Lower lobe of right lung (tissue), 2 donors: ENCODE measurements around the gene ABTB2. TPM values are rescaled to one million over a fixed set of nuclear protein-coding genes. Genes with fewer than 3 reads are reported as not detected.

Experiments used
- ATAC-seq, 2 donors: fragments of 200-7000 bp; cut with Tn5 transposase; one replicate each; pipeline ENCODE4 v1.9.1; 2020 to 2022; ENCODE audit warnings: mild to moderate bottlenecking in 2 of 2, moderate library complexity in 2 of 2
- DNase-seq: peaks from one replicate; pipeline ENCODE4 v3.0.0-alpha.2; 2020
- H3K27ac ChIP-seq: fragments of 200-600 bp; one replicate; pipeline ENCODE4 v1.8.0; 2022
- H3K27me3 ChIP-seq: fragments of 200-600 bp; one replicate; pipeline ENCODE4 v1.8.0; 2022; ENCODE audit warnings: low read depth
- H3K36me3 ChIP-seq: fragments of 200-600 bp; one replicate; pipeline ENCODE4 v1.8.0; 2022; ENCODE audit warnings: mild to moderate bottlenecking
- H3K4me1 ChIP-seq: fragments of 200-600 bp; one replicate; pipeline ENCODE4 v1.8.0; 2022
- H3K4me3 ChIP-seq: fragments of 200-600 bp; one replicate; pipeline ENCODE4 v1.8.0; 2022; ENCODE audit warnings: mild to moderate bottlenecking
- H3K9me3 ChIP-seq: fragments of 200-600 bp; one replicate; pipeline ENCODE4 v1.8.0; 2022
- intact Hi-C: fragments of 100-400 bp; cut with DNase I; formaldehyde crosslinking; loops from one replicate; pipeline ENCODE4 v1.11.0; 2022
- total RNA-seq: library from RNA; stranded (reverse); fragmentation: NEBNext Ultra II Directional; extraction: Animal tissue kit (Norgen Biotek cat#: 25700); gene quantifications from one replicate; pipeline ENCODE4 v1.2.1, GENCODE V29; 2021
- TF ChIP-seq, protein P1 (sequence below): fragments of 200-600 bp; IDR thresholded peaks from one replicate; pipeline ENCODE4 v1.8.0; 2022; ENCODE audit warnings: antibody characterized with exemption, mild to moderate bottlenecking
- donor health status: DM: no; HTN: yes; CAD: no; lungs with severe emphysema.

Gene ABTB2
- total RNA-seq, 1 donor from 2014 or later = 2.7 TPM

DNA sequence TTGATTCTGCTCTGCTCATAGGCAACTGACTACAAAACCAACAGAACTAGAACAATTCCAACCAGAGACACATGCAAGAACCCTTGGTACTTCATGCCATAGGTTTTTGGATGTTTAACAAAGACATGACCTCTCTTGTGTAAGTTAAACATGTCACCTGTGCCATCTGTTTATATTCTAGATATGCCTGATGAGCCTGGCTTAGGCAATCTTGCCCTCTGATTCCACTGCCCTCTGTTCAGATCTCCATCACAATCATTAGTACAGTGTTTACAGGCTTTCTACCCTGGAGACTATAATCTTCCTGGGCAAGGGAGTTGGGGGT is 40.8 kb downstream of the ABTB2 start:
- H3K27me3 ChIP-seq = no peaks in the 10 kb centered on the region
- no peaks in the 10 kb centered on the region for H3K36me3 ChIP-seq
- H3K27ac ChIP-seq = no peak overlapping the region
- no peak overlapping the region for H3K4me3 ChIP-seq
- peaks cover under 1% of the 10 kb centered on the region for H3K4me1 ChIP-seq
- no peak for DNase-seq
- no peak for ATAC-seq
- H3K9me3 ChIP-seq = no peaks in the 10 kb centered on the region
- TF ChIP-seq, protein P1, sequence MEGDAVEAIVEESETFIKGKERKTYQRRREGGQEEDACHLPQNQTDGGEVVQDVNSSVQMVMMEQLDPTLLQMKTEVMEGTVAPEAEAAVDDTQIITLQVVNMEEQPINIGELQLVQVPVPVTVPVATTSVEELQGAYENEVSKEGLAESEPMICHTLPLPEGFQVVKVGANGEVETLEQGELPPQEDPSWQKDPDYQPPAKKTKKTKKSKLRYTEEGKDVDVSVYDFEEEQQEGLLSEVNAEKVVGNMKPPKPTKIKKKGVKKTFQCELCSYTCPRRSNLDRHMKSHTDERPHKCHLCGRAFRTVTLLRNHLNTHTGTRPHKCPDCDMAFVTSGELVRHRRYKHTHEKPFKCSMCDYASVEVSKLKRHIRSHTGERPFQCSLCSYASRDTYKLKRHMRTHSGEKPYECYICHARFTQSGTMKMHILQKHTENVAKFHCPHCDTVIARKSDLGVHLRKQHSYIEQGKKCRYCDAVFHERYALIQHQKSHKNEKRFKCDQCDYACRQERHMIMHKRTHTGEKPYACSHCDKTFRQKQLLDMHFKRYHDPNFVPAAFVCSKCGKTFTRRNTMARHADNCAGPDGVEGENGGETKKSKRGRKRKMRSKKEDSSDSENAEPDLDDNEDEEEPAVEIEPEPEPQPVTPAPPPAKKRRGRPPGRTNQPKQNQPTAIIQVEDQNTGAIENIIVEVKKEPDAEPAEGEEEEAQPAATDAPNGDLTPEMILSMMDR = no peak
- intact Hi-C loops = no loop called here

- Histone ChIP-seq H3K4me1 (peaks cover 6% of the 10 kb centered on the region), H3K36me3 (no peaks in the 10 kb centered on the region), H3K27ac (no peak overlapping the region), H3K9me3 (no peaks in the 10 kb centered on the region), H3K4me3 (no peak overlapping the region), H3K27me3 (no peaks in the 10 kb centered on the region)
- intact Hi-C loops = no loop called here
- TF ChIP-seq, protein P1 = no peak
- ATAC-seq (no peak), DNase-seq (no peak)
Measured at GRCh38 chr11:34316347-34317035, 41.3 kb downstream of the ABTB2 start.

- TF ChIP-seq, protein P1 = no peak
- no peak overlapping the region for H3K4me3 ChIP-seq
- H3K9me3 ChIP-seq = no peaks in the 10 kb centered on the region
- DNase-seq = no peak
- peaks cover 15% of the 10 kb centered on the region for H3K4me1 ChIP-seq
- intact Hi-C loops = no loop called here
- H3K36me3 ChIP-seq = no peaks in the 10 kb centered on the region
- H3K27ac ChIP-seq = no peak overlapping the region
- H3K27me3 ChIP-seq = no peaks in the 10 kb centered on the region
- no peak for ATAC-seq
Measured at GRCh38 chr11:34315394-34315793, 42.4 kb downstream of the ABTB2 start.

GRCh38 chr11:34314936-34315335 is 42.9 kb downstream of the ABTB2 start:
- peaks cover 20% of the 10 kb centered on the region for H3K4me1 ChIP-seq
- TF ChIP-seq, protein P1 = no peak
- H3K4me3 ChIP-seq = no peak overlapping the region
- ATAC-seq = no peak
- intact Hi-C loops = no loop called here
- no peaks in the 10 kb centered on the region for H3K36me3 ChIP-seq
- DNase-seq = no peak
- H3K9me3 ChIP-seq = no peaks in the 10 kb centered on the region
- H3K27me3 ChIP-seq = no peaks in the 10 kb centered on the region
- H3K27ac ChIP-seq = no peak overlapping the region

DNA sequence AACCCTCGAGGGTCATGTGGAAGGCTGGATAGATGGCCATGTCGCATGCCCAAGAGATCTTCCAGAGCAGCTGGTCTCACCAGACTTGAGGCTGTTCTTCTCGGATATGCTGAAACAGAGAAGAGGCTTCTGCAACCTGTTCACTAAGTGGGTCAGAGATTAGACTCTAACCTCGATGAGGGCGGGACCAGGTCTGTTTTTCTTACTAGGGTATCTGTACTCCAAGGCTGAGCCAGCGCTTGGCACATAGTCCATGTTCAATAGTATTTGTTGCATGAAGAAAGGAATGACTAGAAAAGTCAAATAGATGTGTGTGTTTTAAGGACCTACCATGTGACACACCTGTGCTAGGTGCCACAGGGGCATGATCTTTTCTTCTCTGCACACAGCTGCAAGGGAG is 43.6 kb downstream of the ABTB2 start:
- no peak for ATAC-seq
- TF ChIP-seq, protein P1 = no peak
- intact Hi-C loops = no loop called here
- Histone ChIP-seq H3K4me3 (no peak overlapping the region), H3K36me3 (no peaks in the 10 kb centered on the region), H3K27me3 (no peaks in the 10 kb centered on the region), H3K27ac (no peak overlapping the region), H3K9me3 (no peaks in the 10 kb centered on the region), H3K4me1 (peaks cover 27% of the 10 kb centered on the region)
- no peak for DNase-seq
